ENCODE measurements around the gene CEP44. TPM values are rescaled to one million over a fixed set of nuclear protein-coding genes. Genes with fewer than 3 reads are reported as not detected.

CEP44 gene
- total and polyA plus RNA-seq, 10 of the 15 experiments (the other 5 are each of a cell fraction or from before 2014, with no cell fraction given) = 7.6 to 19.8 (median 14.2) TPM

DNA sequence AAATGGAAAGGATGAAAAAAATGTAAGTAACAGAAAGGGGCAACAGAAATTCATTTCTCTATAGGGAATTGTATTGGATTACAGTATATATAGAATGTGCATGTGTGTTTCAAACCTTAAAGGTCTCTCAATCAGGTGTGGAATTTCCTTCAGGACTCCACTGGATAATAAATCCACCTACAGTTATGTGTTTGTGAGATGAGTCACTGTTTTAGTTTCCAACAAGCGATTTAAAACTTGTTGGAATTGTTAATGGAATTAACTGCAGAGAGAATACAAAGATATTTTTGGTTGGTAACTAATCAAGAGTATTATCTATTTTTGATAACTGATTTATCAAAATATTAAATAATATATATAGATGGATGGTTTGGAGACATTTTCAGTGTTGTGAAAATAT, 32.8 kb downstream of the CEP44 start:
- TF ChIP-seq KDM1A (IDR thresholded peaks at IDR 0.05; ENCODE audit: borderline replicate concordance) (no peak), GABPA (IDR thresholded peaks at IDR 0.05; ENCODE audit: low read depth) (no peak), BCL3 (IDR thresholded peaks at IDR 0.05; ENCODE audit: borderline replicate concordance, insufficient read depth, low read depth, low read length, poor library complexity, severe bottlenecking) (no peak), KAT2A (conservative IDR thresholded peaks at IDR 0.05; ENCODE audit: control insufficient read depth, low read depth, low read length) (no peak), NR2C2 (IDR thresholded peaks at IDR 0.05; ENCODE audit: borderline replicate concordance, control insufficient read depth, insufficient read length, low read depth) (no peak), HDAC2 (IDR thresholded peaks at IDR 0.05) (no peak), GATAD2B (conservative IDR thresholded peaks at IDR 0.05; ENCODE audit: low read depth) (no peak), IRF3 (IDR thresholded peaks at IDR 0.05) (no peak), SUZ12 (IDR thresholded peaks at IDR 0.05; ENCODE audit: unreplicated experiment) (no peak), ETV6 (conservative IDR thresholded peaks at IDR 0.05 in 1 of 2, IDR thresholded peaks at IDR 0.05 in 1 of 2; ENCODE audit: borderline replicate concordance in 1 of 2, low read depth in 1 of 2) (no peak), BCL11A (IDR thresholded peaks at IDR 0.05; ENCODE audit: low read depth, low read length) (no peak), EZH2 (IDR thresholded peaks at IDR 0.05; ENCODE audit: borderline replicate concordance, control insufficient read depth, low read depth, low read length) (no peak), RAD21 (IDR thresholded peaks at IDR 0.05; ENCODE audit: insufficient read depth, low read depth, low read length) (no peak)
- TF ChIP-seq, protein P1, sequence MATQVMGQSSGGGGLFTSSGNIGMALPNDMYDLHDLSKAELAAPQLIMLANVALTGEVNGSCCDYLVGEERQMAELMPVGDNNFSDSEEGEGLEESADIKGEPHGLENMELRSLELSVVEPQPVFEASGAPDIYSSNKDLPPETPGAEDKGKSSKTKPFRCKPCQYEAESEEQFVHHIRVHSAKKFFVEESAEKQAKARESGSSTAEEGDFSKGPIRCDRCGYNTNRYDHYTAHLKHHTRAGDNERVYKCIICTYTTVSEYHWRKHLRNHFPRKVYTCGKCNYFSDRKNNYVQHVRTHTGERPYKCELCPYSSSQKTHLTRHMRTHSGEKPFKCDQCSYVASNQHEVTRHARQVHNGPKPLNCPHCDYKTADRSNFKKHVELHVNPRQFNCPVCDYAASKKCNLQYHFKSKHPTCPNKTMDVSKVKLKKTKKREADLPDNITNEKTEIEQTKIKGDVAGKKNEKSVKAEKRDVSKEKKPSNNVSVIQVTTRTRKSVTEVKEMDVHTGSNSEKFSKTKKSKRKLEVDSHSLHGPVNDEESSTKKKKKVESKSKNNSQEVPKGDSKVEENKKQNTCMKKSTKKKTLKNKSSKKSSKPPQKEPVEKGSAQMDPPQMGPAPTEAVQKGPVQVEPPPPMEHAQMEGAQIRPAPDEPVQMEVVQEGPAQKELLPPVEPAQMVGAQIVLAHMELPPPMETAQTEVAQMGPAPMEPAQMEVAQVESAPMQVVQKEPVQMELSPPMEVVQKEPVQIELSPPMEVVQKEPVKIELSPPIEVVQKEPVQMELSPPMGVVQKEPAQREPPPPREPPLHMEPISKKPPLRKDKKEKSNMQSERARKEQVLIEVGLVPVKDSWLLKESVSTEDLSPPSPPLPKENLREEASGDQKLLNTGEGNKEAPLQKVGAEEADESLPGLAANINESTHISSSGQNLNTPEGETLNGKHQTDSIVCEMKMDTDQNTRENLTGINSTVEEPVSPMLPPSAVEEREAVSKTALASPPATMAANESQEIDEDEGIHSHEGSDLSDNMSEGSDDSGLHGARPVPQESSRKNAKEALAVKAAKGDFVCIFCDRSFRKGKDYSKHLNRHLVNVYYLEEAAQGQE (IDR thresholded peaks at IDR 0.05; ENCODE audit: low read depth, low read length) = no peak
- Histone ChIP-seq H3K4me3 (no peak overlapping the region), H3K27me3 (replicated peaks in 1 of 2; ENCODE audit: control insufficient read depth in 2 of 2, insufficient read depth in 2 of 2, low read length in 1 of 2) (no peaks in the 10 kb centered on the region), H3K79me2 (ENCODE audit: control insufficient read depth, insufficient read depth, low read length) (no peaks in the 10 kb centered on the region), H3K9me3 (replicated peaks; ENCODE audit: control insufficient read depth, insufficient read depth, low read length) (no peaks in the 10 kb centered on the region), H4K20me1 (ENCODE audit: control insufficient read depth, insufficient read depth) (no peaks in the 10 kb centered on the region), H3K36me3 (ENCODE audit: control insufficient read depth in 2 of 2, insufficient read depth in 2 of 2, low read length in 1 of 2) (no peaks in the 10 kb centered on the region; a peak in 1 of 4 replicates), H3K4me2 (ENCODE audit: control insufficient read depth, insufficient read depth) (no peak overlapping the region), H3K4me1 (ENCODE audit: control insufficient read depth, insufficient read depth, low read length) (no peaks in the 10 kb centered on the region), H3K9ac (ENCODE audit: control insufficient read depth, insufficient read depth, low read length) (no peak overlapping the region), H3K27ac (ENCODE audit: control insufficient read depth, insufficient read depth) (no peak overlapping the region), H2AFZ (ENCODE audit: control insufficient read depth, low read depth, low read length) (no peak overlapping the region)
- ATAC-seq = no peak
- ChIA-PET CTCF (no interaction called here), SMC1A (ENCODE audit: uncharacterized antibody, unreplicated experiment) (no interaction called here), POLR2A (no interaction called here), RAD21 (ENCODE audit: unreplicated experiment) (no interaction called here)
- no TSS peak for BruUV-seq (replicated peaks)
- DNase-seq (ENCODE audit: low read depth, low spot score) = no peak
- intact Hi-C loops (cut with micrococcal nuclease; ENCODE audit: unreplicated experiment) = loop anchor here (5.0 kb wide), 1 partner anchor 894 kb away; no protein-coding TSS in a partner anchor
- FAIRE-seq = no peak
- in situ Hi-C loops (cut with MboI) = loop anchor here (10.0 to 25.0 kb wide), 2 partner anchors 92 to 804 kb away; no protein-coding TSS in a partner anchor
- 100% methylated on average over 1 of the region's 1 CpG for WGBS (ENCODE audit: insufficient coverage, insufficient replicate concordance, low lambda C conversion rate, missing lambda C conversion rate)
